Globus pallidus (tissue), 1 donor: ENCODE data around the gene PDPR.
"Not testable (repeated sequence)": the region's sequence is repeated elsewhere in the genome, so short reads cannot be mapped to it uniquely, and the experiment has no call there.

ENCODE experiments used
- DNase-seq: peaks from one replicate; pipeline ENCODE4 v3.0.0-alpha.2; 2015; ENCODE audit warnings: low spot score

Gene PDPR

DNA sequence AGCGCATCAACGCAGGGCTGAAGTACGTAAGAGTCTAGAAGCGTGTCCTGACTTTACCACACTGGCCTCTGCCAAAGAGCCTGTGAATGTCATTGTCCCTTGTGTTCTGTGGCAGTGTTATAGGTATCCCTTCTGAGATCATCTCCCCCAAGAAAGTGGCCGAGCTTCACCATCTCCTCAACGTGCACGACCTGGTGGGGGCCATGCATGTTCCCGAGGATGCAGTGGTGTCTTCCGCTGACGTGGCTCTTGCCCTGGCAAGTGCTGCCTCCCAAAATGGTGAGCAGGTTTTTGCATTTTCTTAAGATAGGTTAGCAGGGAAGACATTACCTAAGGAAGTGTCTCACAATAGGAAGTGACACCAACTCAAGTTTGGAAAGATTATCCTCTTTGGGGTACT, 14.7 kb downstream of the PDPR start:
- not testable (repeated sequence) for DNase-seq

- DNase-seq: not testable (repeated sequence)
Measured at GRCh38 chr16:70135796-70136195, 21.7 kb downstream of the PDPR start.

- DNase-seq: not testable (repeated sequence)
Measured at GRCh38 chr16:70136595-70136994, 22.5 kb downstream of the PDPR start.

GRCh38 chr16:70142739-70143138, 28.6 kb downstream of the PDPR start:
- not testable (repeated sequence) for DNase-seq

DNA sequence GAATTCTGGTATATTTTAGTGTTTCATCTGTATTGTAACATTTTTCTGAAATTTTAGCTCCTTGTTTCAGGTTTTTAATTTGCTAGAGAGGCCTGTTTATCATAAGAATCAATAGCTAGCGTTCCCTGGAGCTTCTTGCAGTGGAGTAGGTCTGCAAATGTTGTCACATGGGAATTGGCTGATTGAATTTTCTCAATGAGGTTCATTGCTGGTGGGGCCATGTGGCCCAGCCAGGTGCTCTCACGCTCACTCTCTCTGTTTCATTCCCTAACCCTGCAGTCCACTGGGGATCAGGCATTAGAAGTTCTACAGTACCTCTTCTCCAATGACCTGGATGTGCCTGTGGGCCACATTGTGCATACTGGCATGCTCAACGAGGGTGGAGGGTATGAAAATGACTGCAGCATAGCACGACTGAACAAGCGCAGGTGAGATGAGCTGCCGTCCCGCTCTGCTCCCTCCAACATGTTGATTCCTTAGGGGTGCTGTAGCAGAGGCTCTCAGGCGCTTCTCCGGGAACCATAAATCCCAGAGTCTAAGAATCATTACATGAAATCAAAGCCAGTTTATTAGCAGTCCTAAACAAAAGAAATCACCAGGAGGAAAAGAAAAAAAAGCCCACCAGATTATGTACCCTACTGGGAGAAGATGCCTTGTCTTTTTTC, 29.2 kb downstream of the PDPR start:
- DNase-seq: not testable (repeated sequence)

DNA sequence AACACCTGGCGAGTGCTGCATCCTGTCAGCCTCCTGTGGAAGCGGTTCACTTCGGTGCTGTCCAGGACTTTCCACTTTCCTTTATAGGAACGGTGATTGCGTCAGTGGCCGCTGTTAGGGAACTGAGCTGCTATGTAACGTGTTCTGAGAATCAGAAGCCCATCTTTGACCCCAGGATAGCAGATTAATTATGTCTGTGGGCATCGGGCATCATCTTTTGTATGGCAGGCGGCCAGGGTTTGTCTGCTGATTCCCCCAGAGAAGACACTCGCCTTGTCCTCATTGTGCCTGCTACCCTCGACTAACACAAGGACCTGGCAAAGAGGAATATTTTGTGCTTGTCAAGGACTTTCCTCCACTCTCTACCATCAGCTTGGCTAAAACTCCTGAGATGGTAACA, 33.7 kb downstream of the PDPR start:
- DNase-seq: not testable (repeated sequence)

DNA sequence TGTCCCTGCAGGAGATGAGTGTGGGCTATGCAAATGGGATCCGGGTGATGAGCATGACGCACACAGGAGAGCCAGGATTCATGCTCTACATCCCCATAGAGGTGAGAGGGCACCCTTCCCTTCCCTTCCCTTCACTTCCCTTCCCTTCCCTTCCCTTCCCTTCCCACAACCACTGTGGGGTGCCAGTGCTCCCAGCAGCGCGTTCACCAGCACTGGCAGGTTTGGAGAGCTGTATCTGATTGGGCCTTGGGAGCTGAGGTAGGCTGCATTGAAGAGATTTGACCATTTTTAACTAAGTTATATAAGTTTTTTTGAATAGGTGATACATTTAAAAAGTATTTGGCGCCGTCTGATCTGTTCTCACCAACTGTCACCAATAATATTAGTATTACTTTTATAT, 34.3 kb downstream of the PDPR start:
- not testable (repeated sequence) for DNase-seq

GRCh38 chr16:70149296-70149695, 35.2 kb downstream of the PDPR start:
- not testable (repeated sequence) for DNase-seq

- DNase-seq: no peak
Measured at GRCh38 chr16:70151391-70151790, 37.3 kb downstream of the PDPR start.

GRCh38 chr16:70151941-70152509, 37.9 kb downstream of the PDPR start:
- no peak for DNase-seq

GRCh38 chr16:70152578-70153302, 38.6 kb downstream of the PDPR start:
- DNase-seq: no peak

GRCh38 chr16:70154736-70155135, 40.6 kb downstream of the PDPR start:
- not testable (repeated sequence) for DNase-seq

DNA sequence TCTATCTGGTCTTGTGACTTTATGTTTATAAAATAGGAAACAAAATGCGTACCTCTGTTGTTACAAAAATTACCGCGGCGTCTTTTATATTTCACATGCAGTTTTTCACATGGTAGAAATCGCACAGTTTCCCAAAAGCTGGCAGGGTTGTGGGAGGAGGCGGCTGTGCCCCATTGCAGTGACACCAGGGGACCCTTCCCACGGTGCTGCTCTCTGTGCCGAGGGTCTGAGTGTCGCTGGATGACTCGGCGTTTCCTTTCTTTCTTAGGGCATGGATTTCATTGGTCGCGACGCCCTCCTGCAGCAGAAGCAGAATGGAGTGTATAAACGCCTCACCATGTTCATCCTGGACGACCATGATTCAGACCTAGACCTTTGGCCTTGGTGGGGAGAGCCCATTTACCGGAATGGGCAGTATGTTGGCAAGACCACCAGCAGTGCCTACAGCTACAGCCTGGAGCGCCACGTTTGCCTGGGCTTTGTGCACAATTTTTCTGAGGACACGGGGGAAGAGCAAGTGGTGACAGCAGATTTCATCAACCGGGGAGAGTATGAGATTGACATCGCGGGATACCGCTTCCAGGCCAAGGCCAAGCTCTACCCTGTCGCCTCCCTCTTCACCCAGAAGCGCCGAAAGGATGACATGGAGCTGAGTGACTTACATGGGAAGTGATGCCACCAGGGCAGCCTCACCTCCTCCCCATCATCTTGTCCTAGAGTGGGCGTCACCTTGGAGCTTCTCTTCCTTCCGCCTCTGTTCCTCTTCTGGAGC, 42.3 kb downstream of the PDPR start:
- no peak for DNase-seq

DNA sequence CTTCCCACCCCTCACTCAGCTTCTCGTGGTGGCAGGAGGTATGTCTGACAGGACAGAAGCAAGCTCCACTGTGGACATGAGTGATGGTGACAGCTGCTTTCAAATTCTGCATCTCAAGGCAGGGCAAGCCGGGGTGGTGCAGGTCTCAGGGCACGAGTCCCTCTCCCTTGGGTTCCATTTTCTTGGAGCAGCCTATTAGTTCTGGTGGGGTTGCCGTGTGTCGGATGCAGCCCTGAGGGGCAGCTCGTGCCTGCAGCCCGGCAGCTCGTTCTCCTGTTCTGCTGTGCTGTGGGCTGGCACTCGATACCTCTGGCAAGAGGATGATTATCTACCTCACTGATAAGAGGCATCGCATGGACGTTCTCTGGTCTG, 43.0 kb downstream of the PDPR start:
- DNase-seq: no peak

- DNase-seq: no peak
Measured at GRCh38 chr16:70157477-70158260, 43.5 kb downstream of the PDPR start.

GRCh38 chr16:70158261-70158939, 44.3 kb downstream of the PDPR start:
- no peak for DNase-seq

GRCh38 chr16:70159355-70160348, 45.5 kb downstream of the PDPR start:
- DNase-seq: no peak

DNA sequence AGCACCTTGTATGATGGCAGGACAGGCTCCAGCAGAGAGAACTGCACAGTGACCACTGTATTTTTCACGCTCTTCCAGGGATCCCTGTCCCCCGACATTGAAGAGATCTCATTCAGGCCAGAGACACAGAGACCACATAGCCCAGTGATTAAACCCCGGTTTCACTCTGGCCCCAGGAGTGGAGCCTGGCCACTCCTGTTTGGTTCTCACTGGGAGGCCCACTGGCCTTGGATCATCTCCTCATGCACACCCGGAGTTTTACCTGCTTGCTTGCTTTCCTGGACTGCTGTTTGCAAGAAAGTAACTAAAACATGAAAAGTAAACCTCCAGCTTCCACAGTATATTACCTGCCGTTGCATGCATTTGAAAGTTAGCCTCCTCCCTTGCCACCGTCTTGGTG, 46.3 kb downstream of the PDPR start:
- no peak for DNase-seq

DNA sequence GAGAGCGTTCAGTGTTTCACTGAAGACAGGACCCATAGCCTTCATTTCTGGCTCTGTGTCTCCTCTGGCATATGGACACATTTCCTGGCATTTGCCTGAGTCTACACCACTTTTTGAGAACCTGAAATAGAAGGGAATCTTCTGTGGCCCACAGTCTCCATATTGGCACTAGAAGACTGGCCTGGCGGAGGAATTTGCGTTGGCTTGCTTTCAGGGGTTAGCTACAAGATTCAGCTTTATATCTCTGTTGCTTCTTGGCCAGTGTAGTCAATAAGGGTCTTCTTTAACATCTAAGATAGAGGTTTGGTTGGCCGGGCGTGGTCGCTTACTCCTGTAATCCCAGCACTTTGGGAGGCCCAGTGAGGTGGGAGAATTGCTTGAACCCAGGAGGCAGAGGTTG, 46.7 kb downstream of the PDPR start:
- no peak for DNase-seq

- DNase-seq: no peak
Measured at GRCh38 chr16:70161350-70161749, 47.2 kb downstream of the PDPR start.
